T-helper 22 cell (primary cell): ENCODE data around the gene ABHD8.

Experiments used
- DNase-seq: peaks from one replicate; pipeline ENCODE4 v3.0.0-alpha.2; 2020; ENCODE audit warnings: low read depth

The ABHD8 gene

GRCh38 chr19:17321655-17322489, 18.6 kb upstream of the ABHD8 start:
- no peak for DNase-seq

DNA sequence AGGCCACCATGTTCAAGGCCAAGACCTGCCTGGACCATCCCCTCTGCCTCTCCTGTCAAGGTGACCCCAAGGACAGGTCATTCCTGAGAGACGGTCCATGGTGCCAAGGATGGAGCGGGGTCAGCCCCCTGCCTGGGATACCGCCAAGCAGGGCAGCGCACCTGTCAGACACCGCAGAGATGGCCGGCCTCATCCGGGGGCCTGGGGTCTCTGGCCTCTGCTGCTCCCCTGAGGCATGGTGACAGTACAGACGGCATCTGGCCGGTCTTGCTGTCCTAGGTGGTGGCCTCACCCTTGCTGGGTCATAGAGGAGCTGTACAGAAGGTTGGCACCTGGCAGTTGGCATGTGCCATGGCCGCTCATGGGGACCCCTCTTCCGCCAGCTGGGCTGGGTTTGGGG, 17.2 kb upstream of the ABHD8 start:
- no peak for DNase-seq

DNA sequence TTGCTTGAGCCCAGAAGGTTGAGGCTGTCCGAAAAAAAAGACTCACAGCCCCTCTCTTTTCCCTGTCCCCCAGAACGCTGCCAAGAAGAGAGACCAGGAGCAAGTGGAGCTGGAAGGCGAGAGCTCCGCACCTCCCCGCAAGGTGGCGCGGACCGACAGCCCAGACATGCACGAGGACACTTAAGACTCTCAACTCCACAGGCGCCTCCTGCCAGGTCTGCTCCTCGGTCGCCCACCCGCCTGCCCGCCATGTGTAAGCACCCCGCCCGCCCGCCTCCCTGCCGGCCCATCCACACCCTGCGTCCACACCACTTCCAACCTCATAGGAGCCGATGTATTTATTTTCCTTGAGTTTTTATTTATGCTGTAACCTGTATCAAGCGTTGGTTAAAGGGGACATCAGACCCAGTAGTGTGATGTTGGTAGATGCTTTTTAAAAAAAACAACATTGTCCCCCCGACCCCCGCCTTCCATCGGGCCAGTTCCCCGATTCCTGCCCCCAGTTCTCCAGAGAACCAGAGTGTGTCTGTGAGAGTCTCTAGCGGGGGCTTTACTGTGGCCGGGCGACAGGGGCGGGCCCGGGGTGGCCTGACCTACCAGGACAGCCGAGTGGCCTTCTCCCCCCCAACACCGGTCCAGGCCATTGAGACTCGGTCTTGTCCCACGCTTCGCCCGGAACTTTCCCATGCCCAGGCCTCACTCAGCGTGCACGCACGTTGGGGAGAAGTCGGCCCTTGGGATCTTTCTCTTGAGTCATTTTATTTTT, 16.4 kb upstream of the ABHD8 start:
- DNase-seq: no peak

DNA sequence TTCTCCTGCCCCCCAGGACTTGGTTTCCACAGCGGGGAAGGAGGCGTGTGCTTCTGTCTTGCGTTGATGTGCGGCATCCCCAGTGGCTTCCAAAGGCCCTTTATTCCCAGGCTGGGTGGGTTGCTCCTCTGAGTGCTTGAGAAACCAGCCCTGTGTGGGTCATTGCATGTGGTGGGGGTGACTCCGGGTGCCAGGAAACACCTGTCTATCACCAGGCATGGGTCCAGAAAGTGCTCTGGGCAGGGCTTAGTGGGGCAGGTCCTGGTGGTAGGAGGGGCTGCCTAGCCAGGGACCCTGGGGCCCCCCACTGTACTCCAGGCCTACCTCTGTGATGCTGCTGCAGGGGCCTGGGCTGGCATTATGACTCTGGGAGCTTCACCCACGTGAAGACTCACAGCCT, 15.7 kb upstream of the ABHD8 start:
- no peak for DNase-seq

GRCh38 chr19:17314007-17314593, 10.9 kb upstream of the ABHD8 start:
- DNase-seq: no peak

GRCh38 chr19:17312189-17313113, 9.2 kb upstream of the ABHD8 start:
- DNase-seq: no peak

GRCh38 chr19:17311455-17312188, 8.4 kb upstream of the ABHD8 start:
- no peak for DNase-seq

DNA sequence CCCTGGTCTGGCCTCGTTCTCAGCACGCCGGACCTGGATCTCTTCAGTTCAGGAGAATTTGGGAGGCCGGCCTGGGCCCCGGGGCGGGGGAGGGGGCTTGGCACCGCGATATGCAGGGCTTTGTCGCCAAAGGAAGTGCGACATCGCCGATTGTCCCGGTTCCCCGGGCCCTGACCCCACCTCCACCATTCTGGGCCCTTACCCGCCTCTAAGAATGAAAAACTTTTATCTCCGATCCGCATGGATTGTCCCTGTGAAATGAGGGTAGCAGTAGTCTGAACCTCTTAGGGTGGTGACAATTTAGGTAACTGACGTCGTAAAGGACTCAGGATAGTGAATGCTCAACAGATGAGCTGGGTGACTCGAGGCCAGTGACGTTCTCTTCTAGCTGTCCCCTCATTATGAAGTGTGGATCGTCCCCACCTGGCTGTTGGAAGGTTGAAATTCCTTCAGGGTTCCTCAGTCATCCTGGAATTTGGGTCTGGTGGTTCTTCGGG, 6.8 kb upstream of the ABHD8 start:
- no peak for DNase-seq

GRCh38 chr19:17309198-17309964, 6.2 kb upstream of the ABHD8 start, which contains the start of gene DDA1:
DDA1 (plus strand) TSS chr19:17309563; CDS start chr19:17309655, 92 bp downstream.
- DNase-seq: peak; percentile 99

- DNase-seq: no peak
These were observed 4.7 kb upstream of the ABHD8 start for GRCh38 chr19:17307876-17308377.

DNA sequence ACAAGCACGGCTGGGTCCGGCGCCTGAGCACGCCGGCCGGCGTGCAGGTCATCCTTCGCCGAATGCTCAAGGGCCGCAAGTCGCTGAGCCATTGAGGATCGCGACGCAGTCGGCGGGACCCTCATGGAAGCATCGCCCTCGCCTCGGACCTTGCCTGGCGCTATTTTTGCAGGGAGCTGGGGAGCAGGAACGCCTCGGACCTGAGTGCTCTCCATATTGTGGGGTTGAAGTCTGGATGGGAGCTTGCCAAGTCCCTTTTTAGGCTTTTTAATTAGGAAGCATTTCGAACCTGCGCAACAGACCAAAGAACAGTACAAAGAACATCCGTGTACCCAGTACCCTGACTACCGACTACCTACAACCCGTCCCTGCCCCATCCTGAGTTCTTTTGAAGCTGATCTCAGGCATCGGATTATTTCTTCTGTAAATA, 3.1 kb upstream of the ABHD8 start:
- DNase-seq: no peak

- DNase-seq: peak; percentile 93
These were observed 2.5 kb upstream of the ABHD8 start, which contains the start of gene MRPL34 for GRCh38 chr19:17305517-17306284. MRPL34 (plus strand) TSS chr19:17305872; CDS start chr19:17305893, 21 bp downstream.

DNA sequence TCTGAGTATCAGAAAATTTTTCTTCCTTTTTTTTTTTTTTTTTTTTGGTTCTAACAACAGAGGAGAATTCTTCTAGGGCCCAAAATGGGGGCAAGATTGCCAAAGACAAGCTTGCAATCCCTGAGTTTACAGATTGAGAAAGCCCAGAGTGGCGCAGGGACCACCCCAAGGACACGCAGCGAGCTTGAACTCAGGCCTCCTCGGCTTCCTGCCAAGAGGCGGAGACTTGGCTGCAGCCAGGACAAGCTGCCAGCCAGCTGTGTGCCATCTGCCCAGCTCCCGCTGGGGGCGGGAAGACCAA, 1.9 kb upstream of the ABHD8 start:
- no peak for DNase-seq

DNA sequence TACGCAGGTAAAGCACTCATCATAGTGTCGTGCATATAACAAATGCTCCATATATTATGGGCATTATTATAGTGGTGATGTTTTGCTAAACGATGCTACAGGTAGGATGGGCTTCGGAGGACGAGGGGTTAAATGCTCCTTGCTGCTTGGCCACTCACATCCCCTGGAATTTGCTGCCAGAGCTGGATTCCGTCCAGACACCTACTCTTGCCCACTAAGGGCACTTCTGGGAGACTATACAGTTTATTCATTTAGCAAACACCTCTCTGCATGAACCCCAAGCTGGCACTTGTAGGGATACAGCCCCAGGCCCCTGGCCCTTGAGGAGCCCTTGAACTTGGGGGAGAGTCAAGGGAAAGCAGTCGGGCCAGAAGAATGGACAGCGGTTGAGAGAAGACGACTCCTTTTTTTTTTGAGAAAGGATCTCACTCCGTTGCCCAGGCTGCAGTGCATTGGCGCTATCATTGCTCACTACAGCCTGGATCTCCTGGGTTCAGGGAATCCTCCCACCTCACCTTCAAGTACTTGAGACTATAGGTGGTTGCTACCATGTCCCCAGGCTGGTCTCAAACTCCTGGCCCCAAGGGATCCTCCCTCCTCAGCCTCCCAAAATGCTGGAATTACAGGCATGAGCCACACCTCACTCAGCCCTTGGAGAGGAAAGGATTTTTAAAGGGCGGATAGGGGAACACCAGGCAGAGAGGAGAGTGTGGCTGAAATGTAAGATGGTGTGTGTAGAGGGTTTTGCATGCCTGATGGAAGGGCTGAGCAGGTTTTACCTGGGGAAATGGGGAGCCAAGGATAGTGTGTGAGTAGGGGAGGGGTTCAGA, 1.4 kb upstream of the ABHD8 start:
- DNase-seq: no peak

GRCh38 chr19:17303940-17304267, 679 bp upstream of the ABHD8 start:
- no peak for DNase-seq

GRCh38 chr19:17302391-17303166, 646 bp downstream of the ABHD8 start:
- no peak for DNase-seq

- DNase-seq: no peak
These were observed 2.1 kb downstream of the ABHD8 start for GRCh38 chr19:17300992-17301619.
